Natural killer cell treated with Interleukin-12 subunit alpha and Interleukin-12 subunit beta and Interleukin-15 and Interleukin-18, amount 100 ng/mL, for 72 hours (primary cell): Measurements from ENCODE around the gene LRMDA. TPM values are rescaled to one million over a fixed set of nuclear protein-coding genes. Genes with fewer than 3 reads are reported as not detected.

Experiments used
- ATAC-seq, 2 donors: fragments of 150-1000 bp; cut with Tn5 transposase in 1 of 2; sonication (Bioruptor Pico), chemical (Tn5 transposase) in 1 of 2; 2 replicates each; pipeline ENCODE4 v1.10.0; 2021
- DNase-seq: peaks from one replicate; pipeline ENCODE4 v3.0.0; 2022; ENCODE audit warnings: low spot score
- H3K27ac Mint-ChIP-seq, 2 donors: 1 replicate in 1 of 2; 2 replicates in 1 of 2; pipeline ENCODE4 v1.8.0; 2022; ENCODE audit warnings: mixed read lengths in 2 of 2, mild to moderate bottlenecking in 1 of 2, moderate library complexity in 1 of 2
- H3K27me3 Mint-ChIP-seq, 2 donors: 1 replicate in 1 of 2; 2 replicates in 1 of 2; pipeline ENCODE4 v1.8.0; 2022; ENCODE audit warnings: mixed read lengths in 2 of 2
- H3K36me3 Mint-ChIP-seq: one replicate; pipeline ENCODE4 v1.8.0; 2022; ENCODE audit warnings: mixed read lengths
- H3K4me1 Mint-ChIP-seq, 2 donors: 1 replicate in 1 of 2; 2 replicates in 1 of 2; pipeline ENCODE4 v1.8.0; 2022; ENCODE audit warnings: low read depth in 2 of 2, mixed read lengths in 2 of 2, mild to moderate bottlenecking in 1 of 2
- H3K4me3 Mint-ChIP-seq: one replicate; pipeline ENCODE4 v1.8.0; 2022; ENCODE audit warnings: mixed read lengths
- H3K9me3 Mint-ChIP-seq: 2 replicates; pipeline ENCODE4 v1.8.0; 2022; ENCODE audit warnings: mixed read lengths
- total RNA-seq, 2 donors: library from RNA; stranded (reverse); gene quantifications; one replicate each; pipeline ENCODE4 v1.2.3, GENCODE V29; 2022

The LRMDA gene
- total RNA-seq, 2 donors from 2014 or later: 0.92 to 1.8 TPM

DNA sequence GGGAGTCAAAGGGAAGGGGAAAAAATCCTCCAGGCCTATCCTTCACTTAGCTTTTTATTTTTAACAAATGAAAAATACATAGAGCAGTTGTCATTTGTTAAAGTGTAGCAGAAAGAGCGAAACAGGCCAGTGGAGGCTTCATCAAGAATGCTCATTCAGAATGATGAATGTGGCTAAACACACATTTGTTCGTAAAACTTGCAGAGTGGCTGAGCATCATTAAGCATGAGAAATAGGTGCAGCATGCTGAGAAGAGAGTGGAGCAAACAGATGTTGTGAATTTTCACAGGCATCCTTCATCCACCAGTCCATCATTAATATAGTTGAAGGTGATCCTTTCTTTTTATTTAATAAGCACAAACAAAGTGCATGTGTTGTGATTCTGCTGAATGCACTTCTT is 407.6 kb downstream of the LRMDA start:
- no peaks in the 10 kb centered on the region for H3K4me1 Mint-ChIP-seq
- no peak overlapping the region for H3K27ac Mint-ChIP-seq
- DNase-seq (no peak), ATAC-seq (no peak)
- H3K36me3 Mint-ChIP-seq: peaks cover 4% of the 10 kb centered on the region
- H3K9me3 Mint-ChIP-seq: no peaks in the 10 kb centered on the region
- no peak overlapping the region for H3K4me3 Mint-ChIP-seq
- peaks cover 14 to 18% of the 10 kb centered on the region in 2 donors for H3K27me3 Mint-ChIP-seq

DNA sequence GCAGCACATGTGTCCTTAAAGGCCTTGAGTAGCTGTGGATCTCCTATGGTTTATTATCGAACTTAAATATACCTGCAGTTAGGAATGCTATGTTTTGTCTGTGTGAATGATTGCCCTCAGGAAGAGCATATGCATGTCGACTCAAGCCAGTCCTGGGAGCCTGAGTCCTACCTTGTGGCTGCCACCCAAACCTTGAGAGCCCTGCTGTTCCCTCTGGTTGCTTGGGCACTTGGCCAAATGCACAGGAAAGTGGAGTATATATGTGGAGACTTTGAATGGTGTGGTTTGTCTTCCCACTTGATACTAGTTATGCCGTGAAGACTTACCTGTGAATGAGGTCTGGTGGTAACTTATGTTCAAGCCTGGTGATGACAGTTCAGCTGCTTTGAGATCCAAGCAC is 409.8 kb downstream of the LRMDA start:
- H3K9me3 Mint-ChIP-seq: no peaks in the 10 kb centered on the region
- H3K4me1 Mint-ChIP-seq: no peaks in the 10 kb centered on the region
- no peaks in the 10 kb centered on the region for H3K36me3 Mint-ChIP-seq

DNA sequence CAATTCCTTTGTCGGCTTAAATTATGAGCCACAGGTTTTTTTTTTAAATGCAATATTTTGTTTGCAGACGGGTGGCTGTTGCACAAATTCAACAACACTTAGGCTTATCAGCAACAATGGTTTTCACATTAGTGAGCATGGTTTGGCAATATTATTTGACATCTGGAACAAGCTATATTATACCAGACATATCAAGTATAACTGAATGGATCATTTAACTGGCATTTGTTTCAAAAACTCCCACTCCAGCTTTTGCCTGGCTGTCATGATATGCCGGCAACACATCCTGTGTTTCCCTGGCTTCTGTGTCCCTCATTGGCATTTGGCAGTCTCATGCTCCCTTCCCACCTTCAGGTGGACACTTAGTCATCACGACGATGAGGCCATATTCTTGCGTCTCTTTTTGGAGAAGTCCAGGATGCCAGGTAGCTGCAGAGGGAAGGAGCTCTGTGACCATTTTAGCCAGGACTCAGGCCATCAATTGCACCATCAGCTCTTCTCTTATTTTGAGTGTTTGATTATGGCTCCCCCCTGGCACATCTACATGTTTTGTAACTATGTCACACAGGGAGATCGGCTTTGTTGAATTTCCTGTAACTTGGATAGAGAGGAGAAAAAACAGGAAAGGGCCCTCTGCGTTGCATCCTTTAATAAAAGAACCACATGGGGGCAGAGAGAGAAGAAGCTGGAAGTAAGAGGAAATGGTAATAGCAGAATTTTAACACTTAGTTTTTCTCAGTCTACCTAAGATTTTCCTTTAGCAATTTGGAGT is 413.9 kb downstream of the LRMDA start:
- Mint-ChIP-seq H3K27ac (no peak overlapping the region), H3K4me3 (no peak overlapping the region), H3K9me3 (no peaks in the 10 kb centered on the region), H3K36me3 (no peaks in the 10 kb centered on the region), H3K4me1 (no peaks in the 10 kb centered on the region), H3K27me3 (peaks cover 9 to 18% of the 10 kb centered on the region in 2 donors)
- DNase-seq: no peak
- no peak for ATAC-seq

More for the DNA sequence above, 409.8 kb downstream of the LRMDA start:
- Mint-ChIP-seq H3K4me3 (no peak overlapping the region), H3K27ac (no peak overlapping the region), H3K27me3 (peaks cover 9 to 18% of the 10 kb centered on the region in 2 donors)
- DNase-seq (no peak), ATAC-seq (no peak)

DNA sequence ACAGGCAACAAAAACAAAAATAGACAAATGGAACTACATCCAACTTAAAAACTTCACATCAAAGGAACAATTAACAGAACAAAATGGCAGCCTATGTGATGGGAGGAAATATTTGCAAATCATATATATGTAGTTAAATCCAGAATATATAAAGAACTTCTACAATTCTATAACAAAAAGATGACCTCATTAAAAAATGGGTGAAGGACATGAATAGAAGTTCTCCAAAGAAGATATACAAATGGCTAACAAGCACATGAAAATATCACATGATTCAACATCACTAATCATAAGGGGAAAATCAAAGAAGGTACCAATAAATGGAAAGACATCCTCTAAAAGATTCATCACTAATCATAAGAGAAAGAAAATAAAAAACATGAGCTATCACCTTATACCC is 416.1 kb downstream of the LRMDA start:
- H3K9me3 Mint-ChIP-seq: no peaks in the 10 kb centered on the region
- no peak overlapping the region for H3K4me3 Mint-ChIP-seq
- H3K27me3 Mint-ChIP-seq: peaks cover 9 to 18% of the 10 kb centered on the region in 2 donors
- no peaks in the 10 kb centered on the region for H3K4me1 Mint-ChIP-seq
- DNase-seq: no peak
- H3K36me3 Mint-ChIP-seq: no peaks in the 10 kb centered on the region
- ATAC-seq: no peak
- H3K27ac Mint-ChIP-seq: no peak overlapping the region

DNA sequence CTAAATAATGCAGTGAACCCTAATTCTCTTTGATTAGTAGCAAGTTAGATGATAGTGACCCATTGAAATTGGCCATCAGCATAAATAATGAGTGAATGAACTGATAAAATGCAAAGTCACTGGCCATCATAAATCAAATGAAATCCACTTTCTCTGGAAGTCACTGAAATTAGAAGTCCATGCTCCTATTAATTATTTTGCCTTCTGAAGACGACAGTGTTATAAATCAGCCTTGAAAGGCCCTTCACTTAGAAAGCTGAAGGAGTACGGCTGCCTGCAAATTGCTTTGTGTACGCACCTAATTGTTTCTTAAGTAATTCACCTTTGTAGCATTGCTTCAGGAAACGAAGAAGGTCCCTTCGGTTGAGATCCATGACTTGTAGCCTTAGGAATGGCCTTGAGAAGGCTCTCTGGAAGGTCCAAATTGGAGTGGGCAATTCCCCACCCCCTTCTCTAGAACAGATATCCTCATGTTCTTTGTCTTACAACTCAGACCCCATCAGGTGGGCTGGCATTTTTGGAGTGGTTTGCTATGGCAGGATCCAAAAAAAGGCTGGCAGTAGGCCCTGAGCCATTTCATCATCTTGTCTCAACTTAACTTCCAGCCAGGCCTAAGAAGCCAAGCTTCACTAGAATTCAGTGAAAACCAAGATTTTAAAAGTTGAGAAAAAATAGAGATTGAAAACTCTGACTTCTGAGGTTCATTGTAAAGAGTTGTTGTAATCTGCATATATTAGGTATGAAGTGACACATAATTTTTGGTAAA is 420.3 kb downstream of the LRMDA start:
- no peak for ATAC-seq
- H3K4me1 Mint-ChIP-seq: no peaks in the 10 kb centered on the region
- H3K27ac Mint-ChIP-seq: no peak overlapping the region
- H3K4me3 Mint-ChIP-seq: no peak overlapping the region
- no peaks in the 10 kb centered on the region for H3K9me3 Mint-ChIP-seq
- H3K36me3 Mint-ChIP-seq: no peaks in the 10 kb centered on the region
- no peak for DNase-seq
- no peaks in the 10 kb centered on the region for H3K27me3 Mint-ChIP-seq

DNA sequence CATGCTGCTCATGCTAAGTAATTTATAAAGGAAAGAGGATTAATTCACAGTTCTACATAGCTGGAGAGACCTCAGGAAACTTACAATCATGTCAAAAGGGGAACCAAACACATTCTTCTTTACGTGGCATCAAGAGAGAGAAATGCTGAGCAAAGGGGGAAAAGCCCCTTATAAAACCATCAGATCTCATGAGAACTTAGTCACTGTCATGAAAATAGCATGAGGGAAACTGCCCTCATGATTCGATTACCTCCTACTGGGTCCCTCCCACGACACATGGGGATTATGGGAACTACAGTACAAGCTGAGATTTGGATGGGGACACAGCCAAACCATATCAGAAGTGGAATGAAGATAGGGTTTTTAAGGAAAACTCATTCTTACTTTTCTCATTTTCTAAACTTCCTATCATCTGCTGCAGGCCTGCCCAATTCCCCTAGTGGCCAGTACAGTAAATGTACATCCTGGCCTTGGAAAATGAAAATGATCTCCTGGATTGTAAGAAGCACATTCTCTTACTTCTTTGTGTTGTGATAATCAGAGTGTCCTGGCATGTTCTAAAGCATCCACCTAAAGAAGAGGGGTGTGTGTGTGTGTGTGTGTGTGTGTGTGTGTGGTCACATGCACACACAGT is 421.5 kb downstream of the LRMDA start:
- no peaks in the 10 kb centered on the region for H3K9me3 Mint-ChIP-seq
- H3K27ac Mint-ChIP-seq: no peak overlapping the region
- no peak for ATAC-seq
- no peaks in the 10 kb centered on the region for H3K36me3 Mint-ChIP-seq
- no peak for DNase-seq
- no peak overlapping the region for H3K4me3 Mint-ChIP-seq
- H3K4me1 Mint-ChIP-seq: no peaks in the 10 kb centered on the region
- H3K27me3 Mint-ChIP-seq: no peaks in the 10 kb centered on the region

DNA sequence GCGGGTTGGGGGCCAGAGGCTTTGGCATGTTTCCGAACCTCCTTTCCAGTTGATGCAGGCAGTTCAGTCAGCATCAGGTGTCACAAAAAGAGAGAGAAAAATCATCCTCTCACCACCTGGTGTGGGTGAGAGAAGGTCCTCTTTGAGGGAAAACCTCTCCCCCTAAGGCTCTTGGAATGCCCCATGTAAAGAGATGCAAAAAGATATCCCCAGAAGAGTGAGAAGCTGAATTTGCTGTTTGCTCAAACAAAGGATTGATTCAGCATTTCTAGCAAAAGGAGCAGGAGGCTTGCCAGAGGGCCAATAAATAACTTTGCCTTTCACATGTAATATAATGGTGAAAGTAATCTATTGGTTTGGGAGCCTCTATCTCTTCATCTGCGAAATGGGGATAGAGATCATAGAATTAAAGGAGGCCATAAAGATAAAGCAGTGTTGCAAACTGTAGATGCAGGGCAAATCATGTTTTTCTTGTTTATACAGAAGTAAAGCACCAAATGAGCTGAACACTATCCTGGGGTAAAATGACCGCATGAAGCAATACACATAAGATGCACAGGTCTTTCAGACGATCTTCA is 425.9 kb downstream of the LRMDA start:
- Mint-ChIP-seq H3K27me3 (no peaks in the 10 kb centered on the region), H3K4me1 (no peaks in the 10 kb centered on the region), H3K4me3 (no peak overlapping the region), H3K27ac (no peak overlapping the region), H3K9me3 (no peaks in the 10 kb centered on the region), H3K36me3 (no peaks in the 10 kb centered on the region)
- DNase-seq (no peak), ATAC-seq (no peak)

DNA sequence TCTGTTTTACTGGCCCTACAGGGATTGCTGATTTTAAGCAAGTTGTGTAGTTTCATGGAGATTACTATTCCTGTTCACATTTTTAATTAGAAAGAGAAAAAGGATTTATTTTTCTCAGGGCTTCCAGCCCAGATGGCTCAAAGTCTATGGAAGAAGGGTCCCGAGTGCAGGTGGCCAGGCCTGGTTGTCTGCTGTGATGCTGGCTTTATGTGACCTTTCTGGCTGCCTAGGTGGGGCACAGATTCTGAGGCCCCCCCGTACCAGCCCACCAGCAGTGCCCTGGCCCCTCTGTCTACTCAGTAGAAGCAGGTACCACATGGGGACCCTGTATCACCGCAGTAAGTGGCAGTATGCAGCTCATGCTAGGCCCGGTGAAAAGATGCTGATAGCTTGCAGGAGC is 426.5 kb downstream of the LRMDA start:
- Mint-ChIP-seq H3K9me3 (no peaks in the 10 kb centered on the region), H3K36me3 (no peaks in the 10 kb centered on the region)
- ATAC-seq: no peak

DNA sequence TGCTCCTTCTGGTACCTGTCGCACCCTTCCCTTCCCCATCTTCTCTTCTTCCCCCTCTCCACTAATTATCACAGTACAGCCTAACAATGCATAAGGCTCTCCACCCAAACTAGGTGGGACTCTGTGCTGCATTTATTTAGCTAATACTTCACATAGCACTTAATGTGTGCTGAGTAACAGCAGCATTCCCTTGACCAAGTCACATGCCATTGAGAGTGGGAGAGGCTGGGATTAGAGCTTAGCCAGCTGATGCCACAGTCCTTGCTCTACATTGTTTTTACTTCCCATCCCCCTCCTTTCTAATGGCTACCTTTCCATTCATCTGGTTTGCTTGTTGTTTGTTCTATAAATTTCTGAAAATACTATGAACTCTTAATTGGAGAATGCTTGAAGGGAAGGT is 426.9 kb downstream of the LRMDA start:
- Mint-ChIP-seq H3K36me3 (no peaks in the 10 kb centered on the region), H3K27me3 (no peaks in the 10 kb centered on the region), H3K27ac (no peak overlapping the region), H3K4me1 (no peaks in the 10 kb centered on the region), H3K9me3 (no peaks in the 10 kb centered on the region), H3K4me3 (no peak overlapping the region)
- no peak for ATAC-seq
- no peak for DNase-seq

More for the DNA sequence above, 426.5 kb downstream of the LRMDA start:
- no peak overlapping the region for H3K27ac Mint-ChIP-seq
- no peaks in the 10 kb centered on the region for H3K4me1 Mint-ChIP-seq
- no peak overlapping the region for H3K4me3 Mint-ChIP-seq
- DNase-seq: no peak
- no peaks in the 10 kb centered on the region for H3K27me3 Mint-ChIP-seq

GRCh38 chr10:75859141-75859540 is 427.7 kb downstream of the LRMDA start:
- Mint-ChIP-seq H3K4me3 (no peak overlapping the region), H3K9me3 (no peaks in the 10 kb centered on the region), H3K36me3 (no peaks in the 10 kb centered on the region), H3K4me1 (no peaks in the 10 kb centered on the region), H3K27ac (no peak overlapping the region), H3K27me3 (no peaks in the 10 kb centered on the region)
- no peak for DNase-seq
- ATAC-seq: no peak

DNA sequence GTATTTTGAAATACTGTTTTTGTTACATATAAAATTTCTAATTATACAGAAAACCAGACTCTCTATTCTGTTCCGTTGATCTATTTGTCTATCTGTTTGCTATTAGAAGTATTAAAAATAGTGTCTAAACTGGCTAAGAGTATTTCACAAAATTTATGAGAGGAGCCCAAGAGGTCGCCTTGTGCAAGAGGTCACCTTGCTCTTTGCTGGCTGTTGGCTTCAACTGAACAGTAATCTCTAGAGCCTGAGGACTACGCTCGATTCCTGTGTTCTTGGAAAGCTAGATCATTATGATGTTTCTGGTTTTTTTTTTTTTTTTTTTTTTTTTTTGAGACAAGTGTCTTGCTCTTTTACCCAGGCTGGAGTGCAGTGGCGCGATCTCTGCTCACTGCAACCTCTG is 428.6 kb downstream of the LRMDA start:
- no peaks in the 10 kb centered on the region for H3K9me3 Mint-ChIP-seq
- no peak overlapping the region for H3K4me3 Mint-ChIP-seq
- H3K27me3 Mint-ChIP-seq: no peaks in the 10 kb centered on the region
- no peaks in the 10 kb centered on the region for H3K36me3 Mint-ChIP-seq
- ATAC-seq (no peak), DNase-seq (no peak)
- H3K27ac Mint-ChIP-seq: no peak overlapping the region
- H3K4me1 Mint-ChIP-seq: no peaks in the 10 kb centered on the region

- H3K27ac Mint-ChIP-seq: no peak overlapping the region
- ATAC-seq (no peak), DNase-seq (no peak)
- H3K27me3 Mint-ChIP-seq: no peaks in the 10 kb centered on the region
- no peaks in the 10 kb centered on the region for H3K36me3 Mint-ChIP-seq
- H3K4me3 Mint-ChIP-seq: no peak overlapping the region
- H3K9me3 Mint-ChIP-seq: no peaks in the 10 kb centered on the region
- H3K4me1 Mint-ChIP-seq: no peaks in the 10 kb centered on the region
Observed at GRCh38 chr10:75861582-75861981, 430.2 kb downstream of the LRMDA start.

DNA sequence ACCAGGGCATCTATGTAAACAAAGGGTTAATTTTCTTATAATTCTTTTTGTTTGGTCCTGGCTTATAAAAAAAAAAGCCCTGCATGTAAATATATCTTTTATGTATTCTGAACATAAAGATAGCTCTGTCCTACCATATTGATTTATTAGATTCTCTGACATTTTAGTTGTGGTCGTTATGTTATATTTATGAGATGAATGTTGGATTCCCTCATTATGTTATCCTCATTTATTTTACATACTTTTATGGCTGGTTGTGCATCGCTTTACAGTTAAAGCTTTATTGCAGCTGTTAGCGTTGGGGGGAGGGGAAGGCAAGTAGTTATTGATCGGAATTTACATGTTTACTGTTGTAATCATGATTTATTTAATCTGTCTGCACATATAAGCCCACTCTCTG is 431.5 kb downstream of the LRMDA start:
- DNase-seq (no peak), ATAC-seq (no peak)
- no peak overlapping the region for H3K4me3 Mint-ChIP-seq
- no peak overlapping the region for H3K27ac Mint-ChIP-seq
- H3K36me3 Mint-ChIP-seq: no peaks in the 10 kb centered on the region
- no peaks in the 10 kb centered on the region for H3K4me1 Mint-ChIP-seq
- no peaks in the 10 kb centered on the region for H3K27me3 Mint-ChIP-seq
- H3K9me3 Mint-ChIP-seq: no peaks in the 10 kb centered on the region

GRCh38 chr10:75864717-75865116 is 433.3 kb downstream of the LRMDA start:
- no peaks in the 10 kb centered on the region for H3K36me3 Mint-ChIP-seq
- no peak for ATAC-seq
- no peaks in the 10 kb centered on the region for H3K4me1 Mint-ChIP-seq
- no peak for DNase-seq
- H3K9me3 Mint-ChIP-seq: no peaks in the 10 kb centered on the region
- H3K27me3 Mint-ChIP-seq: no peaks in the 10 kb centered on the region
- H3K4me3 Mint-ChIP-seq: no peak overlapping the region
- no peak overlapping the region for H3K27ac Mint-ChIP-seq
